ENCODE results near the gene NKD1.

DNA sequence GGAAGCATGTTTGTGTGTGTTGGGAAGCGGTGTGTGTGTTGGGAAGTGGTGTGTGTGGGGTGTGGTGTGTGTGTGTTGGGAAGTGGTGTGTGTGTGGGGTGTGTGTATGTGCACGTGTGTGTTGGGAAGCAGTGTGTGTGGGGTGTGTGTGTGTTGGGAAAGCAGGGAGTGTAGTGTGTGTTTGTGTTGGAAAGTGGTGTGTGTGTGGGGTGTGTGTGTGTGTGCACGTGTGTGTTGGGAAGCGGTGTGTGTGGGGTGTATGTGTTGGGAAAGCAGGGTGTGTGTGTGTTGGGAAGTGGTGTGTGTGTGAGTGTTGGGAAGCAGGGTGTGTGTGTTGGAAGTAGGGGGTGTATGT, 144.4 kb downstream of the NKD1 start:
- TF ChIP-seq, protein P1, sequence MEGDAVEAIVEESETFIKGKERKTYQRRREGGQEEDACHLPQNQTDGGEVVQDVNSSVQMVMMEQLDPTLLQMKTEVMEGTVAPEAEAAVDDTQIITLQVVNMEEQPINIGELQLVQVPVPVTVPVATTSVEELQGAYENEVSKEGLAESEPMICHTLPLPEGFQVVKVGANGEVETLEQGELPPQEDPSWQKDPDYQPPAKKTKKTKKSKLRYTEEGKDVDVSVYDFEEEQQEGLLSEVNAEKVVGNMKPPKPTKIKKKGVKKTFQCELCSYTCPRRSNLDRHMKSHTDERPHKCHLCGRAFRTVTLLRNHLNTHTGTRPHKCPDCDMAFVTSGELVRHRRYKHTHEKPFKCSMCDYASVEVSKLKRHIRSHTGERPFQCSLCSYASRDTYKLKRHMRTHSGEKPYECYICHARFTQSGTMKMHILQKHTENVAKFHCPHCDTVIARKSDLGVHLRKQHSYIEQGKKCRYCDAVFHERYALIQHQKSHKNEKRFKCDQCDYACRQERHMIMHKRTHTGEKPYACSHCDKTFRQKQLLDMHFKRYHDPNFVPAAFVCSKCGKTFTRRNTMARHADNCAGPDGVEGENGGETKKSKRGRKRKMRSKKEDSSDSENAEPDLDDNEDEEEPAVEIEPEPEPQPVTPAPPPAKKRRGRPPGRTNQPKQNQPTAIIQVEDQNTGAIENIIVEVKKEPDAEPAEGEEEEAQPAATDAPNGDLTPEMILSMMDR (conservative IDR thresholded peaks at IDR 0.05; ENCODE audit: low read length): no peak
- TF ChIP-seq EZH2phosphoT487 (IDR thresholded peaks at IDR 0.05; ENCODE audit: borderline replicate concordance): no peak

Measured in Loucy (cell line).